Right hindlimb (tissue), 1 donor: ENCODE results near the gene CD274.
"Not testable (repeated sequence)": the region's sequence is repeated elsewhere in the genome, so short reads cannot be mapped to it uniquely, and the experiment has no call there.

ENCODE experiments used
- DNase-seq: peaks from one replicate; pipeline ENCODE4 v3.0.0-alpha.2; 2018

Gene CD274

GRCh38 chr9:5468850-5469249 is 18.5 kb downstream of the CD274 start:
- peak; percentile 20 for DNase-seq

- no peak for DNase-seq
Measured at GRCh38 chr9:5470122-5470521, 19.8 kb downstream of the CD274 start.

GRCh38 chr9:5470816-5471215 is 20.5 kb downstream of the CD274 start:
- DNase-seq: no peak

- DNase-seq: not testable (repeated sequence)
Measured at GRCh38 chr9:5475611-5476010, 25.3 kb downstream of the CD274 start.

GRCh38 chr9:5478206-5478605 is 27.9 kb downstream of the CD274 start:
- no peak for DNase-seq

GRCh38 chr9:5479994-5480694 is 29.8 kb downstream of the CD274 start:
- DNase-seq: no peak

GRCh38 chr9:5480919-5481318 is 30.6 kb downstream of the CD274 start:
- DNase-seq: no peak

GRCh38 chr9:5481322-5482040 is 31.1 kb downstream of the CD274 start:
- DNase-seq: no peak

- DNase-seq: no peak
Measured at GRCh38 chr9:5482194-5482593, 31.9 kb downstream of the CD274 start.

- DNase-seq: no peak
Measured at GRCh38 chr9:5483306-5483705, 33.0 kb downstream of the CD274 start.

GRCh38 chr9:5485378-5486085 is 35.2 kb downstream of the CD274 start:
- no peak for DNase-seq

GRCh38 chr9:5486988-5487387 is 36.6 kb downstream of the CD274 start:
- no peak for DNase-seq

- DNase-seq: no peak
Measured at GRCh38 chr9:5488221-5489008, 38.1 kb downstream of the CD274 start.

- no peak for DNase-seq
Measured at GRCh38 chr9:5489630-5490490, 39.5 kb downstream of the CD274 start.

GRCh38 chr9:5492965-5493678 is 42.8 kb downstream of the CD274 start:
- DNase-seq: no peak

GRCh38 chr9:5493679-5494511 is 43.6 kb downstream of the CD274 start:
- no peak for DNase-seq

GRCh38 chr9:5494765-5495164 is 44.4 kb downstream of the CD274 start:
- not testable (repeated sequence) for DNase-seq

GRCh38 chr9:5499157-5499556 is 48.8 kb downstream of the CD274 start:
- no peak for DNase-seq

GRCh38 chr9:5499889-5500398 is 49.6 kb downstream of the CD274 start:
- DNase-seq: no peak
